NCI-H2081 (cell line): ENCODE measurements around the gene SNTG2.

ENCODE experiments used
- DNase-seq, 2 experiments: peaks; one replicate each; lab custom pipeline; 2025; lab: John Stamatoyannopoulos, UW

SNTG2 gene

GRCh38 chr2:1237783-1238182 is 287.1 kb downstream of the SNTG2 start:
- no peak for DNase-seq

GRCh38 chr2:1238598-1239138 is 288.0 kb downstream of the SNTG2 start:
- no peak for DNase-seq

- DNase-seq = no peak
These were observed 294.5 kb downstream of the SNTG2 start for GRCh38 chr2:1245193-1245592.

DNA sequence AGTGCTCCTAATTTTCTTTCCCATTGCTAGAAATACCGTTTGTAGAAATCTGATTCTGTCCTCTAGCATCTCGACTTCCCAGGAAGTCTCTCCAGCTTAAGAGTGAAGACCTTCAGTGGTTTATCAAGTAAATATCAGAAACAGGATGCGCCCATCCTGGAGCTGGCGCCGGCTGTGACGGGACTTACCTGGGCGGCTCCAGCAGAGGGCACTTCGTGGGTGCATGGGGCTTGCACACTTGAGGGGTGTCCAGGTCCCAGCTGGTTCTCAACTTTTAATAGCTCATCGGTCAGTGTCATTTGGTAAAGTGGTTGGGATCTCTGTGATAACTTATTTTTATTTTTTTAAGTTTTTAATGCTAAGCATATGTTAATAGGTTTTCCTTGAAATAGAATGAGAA is 295.6 kb downstream of the SNTG2 start:
- no peak for DNase-seq

DNA sequence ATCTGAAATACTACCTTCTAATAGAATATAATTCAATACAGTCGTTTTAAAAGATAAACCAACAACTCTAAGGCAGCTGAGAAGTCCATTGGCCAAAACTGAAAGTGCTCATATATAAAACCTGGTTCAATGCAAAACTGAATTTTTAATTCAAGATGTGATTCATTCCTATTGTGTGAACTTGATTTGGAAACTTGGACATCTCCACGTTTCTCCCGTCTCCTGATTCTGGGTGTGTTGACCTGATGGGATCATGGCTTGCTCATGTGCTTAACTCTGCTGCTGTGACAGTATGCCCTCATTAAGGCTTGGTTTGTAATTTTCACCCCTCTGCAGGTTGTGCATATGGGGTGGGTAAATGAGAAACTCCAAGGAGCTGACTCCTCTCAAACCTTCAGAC is 296.3 kb downstream of the SNTG2 start:
- no peak for DNase-seq

- DNase-seq = no peak
These were observed 297.5 kb downstream of the SNTG2 start for GRCh38 chr2:1248187-1248586.

- DNase-seq = no peak
These were observed 299.4 kb downstream of the SNTG2 start for GRCh38 chr2:1249897-1250687.

GRCh38 chr2:1251520-1251919 is 300.9 kb downstream of the SNTG2 start:
- DNase-seq = no peak

GRCh38 chr2:1253629-1254028 is 303.0 kb downstream of the SNTG2 start:
- no peak for DNase-seq

DNA sequence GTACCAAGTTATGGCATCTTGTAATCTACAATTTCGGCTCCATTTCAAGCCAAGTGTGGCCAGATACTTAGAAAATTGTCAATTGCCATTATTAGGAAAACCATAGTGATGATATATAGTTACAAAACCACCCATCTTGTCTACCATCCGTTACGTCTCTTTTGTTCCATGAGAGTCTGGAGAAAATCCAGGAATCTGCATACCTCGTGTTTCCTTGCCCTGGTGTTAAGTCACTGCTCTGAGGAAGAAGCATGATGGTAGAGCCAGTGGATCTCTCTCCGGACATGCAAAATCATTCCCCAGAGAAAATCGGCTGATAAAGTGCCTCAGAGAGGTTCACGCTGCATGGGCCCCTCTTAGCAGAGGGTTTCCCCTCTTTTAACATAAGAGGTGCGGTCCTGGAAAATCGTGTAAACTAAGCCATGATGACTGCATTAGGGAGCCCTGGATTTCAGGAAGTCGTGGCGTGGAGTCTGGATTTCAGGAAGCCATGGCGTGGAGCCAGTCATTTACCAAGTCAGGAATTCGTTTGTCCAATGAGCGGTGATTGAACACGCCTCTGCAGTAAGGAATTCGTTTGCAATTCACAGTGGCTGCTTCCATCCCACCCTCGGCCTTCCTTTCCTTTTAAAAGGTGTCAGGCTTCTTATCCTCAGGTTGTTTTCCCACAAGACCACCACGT is 304.2 kb downstream of the SNTG2 start:
- DNase-seq = no peak

DNA sequence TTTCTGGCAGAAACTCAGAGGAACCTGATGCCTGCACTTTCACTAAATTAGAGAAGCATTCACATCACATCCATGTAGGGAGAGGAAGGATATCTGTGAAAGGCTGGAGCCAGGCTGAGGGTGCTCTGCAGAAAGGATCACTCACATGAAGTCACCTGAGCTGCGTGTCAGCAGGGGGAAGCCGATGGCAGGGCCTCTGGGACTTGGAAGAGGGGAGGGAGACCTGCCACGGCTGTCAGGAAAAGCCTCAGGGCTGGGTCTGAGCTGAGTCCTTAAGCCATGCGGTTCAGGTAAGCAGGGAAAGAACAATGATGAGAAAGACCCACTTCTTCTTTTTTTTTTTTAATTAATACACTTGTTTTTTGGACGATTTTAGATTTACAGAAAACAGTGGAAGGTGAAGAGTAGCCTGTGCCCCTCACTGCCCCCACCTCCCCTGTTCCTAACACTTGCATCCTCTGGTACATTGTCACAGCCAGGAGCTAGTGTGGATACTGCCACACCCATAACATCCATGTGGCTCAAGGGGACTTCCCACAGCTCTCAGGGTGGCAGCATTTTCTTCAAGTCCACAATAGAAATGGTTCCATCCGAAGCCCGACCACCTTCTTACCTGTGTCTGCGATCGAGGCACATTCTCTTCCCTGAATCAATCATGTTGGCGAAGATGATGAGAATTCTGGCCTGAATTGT is 306.1 kb downstream of the SNTG2 start:
- DNase-seq = no peak

GRCh38 chr2:1257334-1257733 is 306.7 kb downstream of the SNTG2 start:
- no peak for DNase-seq

- DNase-seq = no peak
These were observed 309.1 kb downstream of the SNTG2 start for GRCh38 chr2:1259746-1260145.

GRCh38 chr2:1262609-1263008 is 312.0 kb downstream of the SNTG2 start:
- DNase-seq = no peak

GRCh38 chr2:1265454-1265853 is 314.8 kb downstream of the SNTG2 start:
- no peak for DNase-seq

- DNase-seq = no peak
These were observed 315.7 kb downstream of the SNTG2 start for GRCh38 chr2:1266351-1266750.

DNA sequence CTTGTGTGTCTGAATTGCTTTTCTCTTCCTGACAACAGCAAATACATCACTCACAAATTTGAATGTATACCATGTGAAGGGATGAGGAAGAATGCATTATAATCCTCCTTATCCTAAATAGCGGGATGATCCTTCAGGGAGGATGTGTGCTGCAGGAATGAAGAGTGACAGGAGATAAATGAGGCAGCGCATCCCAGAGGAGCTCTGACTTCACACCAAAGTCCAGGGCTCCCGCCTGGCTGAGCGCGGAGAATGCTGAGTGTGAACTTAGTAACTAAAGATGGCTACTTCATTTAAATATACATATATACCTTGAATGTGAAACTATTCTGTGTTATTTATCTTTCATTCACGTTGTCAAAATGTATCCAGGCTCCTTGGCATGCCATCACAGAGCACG is 317.4 kb downstream of the SNTG2 start:
- DNase-seq = no peak

- DNase-seq = no peak
These were observed 319.2 kb downstream of the SNTG2 start for GRCh38 chr2:1269812-1270211.

- DNase-seq = no peak
These were observed 322.2 kb downstream of the SNTG2 start for GRCh38 chr2:1272835-1273234.

DNA sequence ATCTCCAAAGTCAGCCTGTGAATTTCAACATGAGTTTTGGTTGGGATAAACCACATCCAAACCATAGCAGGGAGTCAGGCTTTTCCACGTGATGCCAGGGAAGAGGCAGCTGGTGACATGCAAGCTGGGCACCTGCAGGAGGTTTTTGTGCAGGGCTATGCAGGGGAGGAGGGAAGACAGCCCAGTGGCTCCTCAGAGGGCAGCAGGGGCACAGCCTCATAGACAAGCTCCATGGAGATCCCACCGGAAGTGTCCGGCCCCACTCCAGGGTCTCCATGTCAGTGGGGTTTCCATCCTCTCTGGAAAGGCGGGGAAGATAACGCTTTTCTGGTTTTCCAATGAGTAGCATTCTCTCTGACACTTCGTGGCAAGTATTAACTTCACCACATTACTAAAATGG is 327.0 kb downstream of the SNTG2 start:
- no peak for DNase-seq

DNA sequence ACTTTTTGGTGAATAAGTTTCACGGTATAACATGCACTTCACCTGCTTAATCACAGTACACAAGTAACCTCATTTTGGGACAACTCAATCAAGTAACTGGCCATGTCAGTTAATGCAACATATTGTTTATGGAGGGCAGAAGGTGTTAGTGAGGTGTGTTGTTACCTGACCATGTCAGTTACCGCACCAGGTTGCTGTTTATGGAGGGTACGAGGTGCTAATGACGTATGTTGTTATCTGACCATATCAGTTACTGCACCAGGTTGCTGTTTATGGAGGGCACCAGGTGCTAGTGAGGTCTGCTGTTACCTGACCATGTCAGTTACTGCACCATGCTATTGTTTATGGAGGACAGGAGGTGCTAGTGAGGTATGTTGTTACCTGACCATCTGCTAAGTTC is 327.5 kb downstream of the SNTG2 start:
- DNase-seq = no peak

DNA sequence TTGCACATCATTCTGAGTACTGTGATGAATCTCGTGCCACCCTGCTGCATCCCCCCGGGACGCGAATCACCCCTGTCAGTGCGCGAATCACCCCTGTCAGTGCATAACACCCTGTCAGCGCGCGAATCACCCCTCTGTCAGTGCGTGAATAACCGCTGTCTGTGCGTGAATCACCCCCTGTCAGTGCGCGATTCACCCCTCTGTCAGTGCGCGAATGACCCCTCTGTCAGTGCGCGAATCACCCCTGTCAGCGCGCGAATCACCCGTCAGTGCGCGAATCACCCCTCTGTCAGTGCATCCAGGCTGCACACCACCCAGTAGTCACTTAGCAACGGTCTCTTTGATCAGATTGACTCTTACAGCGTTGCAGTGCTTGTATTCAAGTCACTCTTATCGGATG is 328.2 kb downstream of the SNTG2 start:
- DNase-seq = no peak

- DNase-seq = no peak
These were observed 331.9 kb downstream of the SNTG2 start for GRCh38 chr2:1282552-1282951.
